GM21723 (cell line): ENCODE measurements around the gene PCDHGC4.
A peak's percentile ranks its signal among the peaks of the same experiment; 100 is the strongest.

Experiments
- ATAC-seq: cut with Tn5 transposase; IDR thresholded peaks from one replicate; pipeline ENCODE4 v1.9.1; 2021; ENCODE audit warnings: mild to moderate bottlenecking, moderate library complexity; ENCODE audit not compliant: unreplicated experiment

PCDHGC4 gene

GRCh38 chr5:141484641-141485311, at the start of gene PCDHGC4:
Gene PCDHGC4, plus strand, starts transcription at chr5:141485030. Its CDS starts 144 bp downstream, at chr5:141485174.
- ATAC-seq: peak; percentile 64

- ATAC-seq: no peak
Measured at GRCh38 chr5:141437221-141437620, 47.6 kb upstream of the PCDHGC4 start.

GRCh38 chr5:141439411-141440141, 45.3 kb upstream of the PCDHGC4 start:
- ATAC-seq: no peak

GRCh38 chr5:141440341-141440740, 44.5 kb upstream of the PCDHGC4 start:
- no peak for ATAC-seq

DNA sequence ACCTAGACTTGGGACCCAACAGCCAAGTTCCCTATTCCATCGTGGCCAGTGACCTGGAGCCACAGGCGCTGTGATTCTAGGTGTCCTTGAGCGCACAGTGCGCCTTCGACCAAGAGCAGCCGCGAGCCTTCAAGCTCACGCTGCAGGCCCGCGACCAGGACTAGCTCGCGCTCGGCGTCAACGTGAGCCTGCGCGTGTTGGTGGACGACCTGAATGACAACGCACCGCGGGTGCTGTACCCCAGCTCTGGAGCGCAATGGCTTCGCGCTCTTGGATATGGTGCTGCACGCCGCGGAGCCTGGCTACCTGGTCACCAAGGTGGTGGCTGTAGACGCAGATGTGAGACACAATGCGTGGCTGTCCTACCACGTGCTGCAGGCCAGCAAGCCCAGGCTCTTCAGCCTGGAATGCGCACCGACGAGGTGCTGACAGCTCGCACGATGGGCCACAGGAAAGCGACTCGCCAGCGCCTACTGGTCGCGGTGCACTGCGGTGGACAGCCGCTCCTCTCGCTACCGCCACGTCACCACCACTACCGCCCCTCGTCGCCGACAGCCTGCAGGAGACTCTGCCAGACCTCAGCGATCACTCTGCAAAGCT, 43.2 kb upstream of the PCDHGC4 start:
- no peak for ATAC-seq

DNA sequence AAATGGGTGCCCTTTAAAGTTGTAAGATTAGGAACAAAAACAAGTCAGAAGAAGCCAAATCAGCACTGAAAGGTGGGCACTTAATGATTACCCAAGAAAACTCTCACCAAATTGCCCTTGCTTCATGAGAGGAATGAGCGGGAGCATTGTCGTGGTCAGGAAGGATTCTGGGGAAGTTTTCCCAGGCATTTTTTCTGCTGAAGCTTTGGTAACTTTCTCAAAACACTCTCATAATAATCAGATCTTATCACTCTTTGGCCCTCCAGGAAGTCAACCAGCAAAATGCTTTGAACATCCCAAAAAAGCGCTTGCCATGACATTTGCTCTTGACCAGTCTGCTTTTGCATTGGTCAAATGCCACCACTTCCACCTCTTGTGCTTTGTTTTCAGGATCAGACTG, 19.5 kb upstream of the PCDHGC4 start:
- ATAC-seq: no peak

GRCh38 chr5:141475625-141476131, 9.2 kb upstream of the PCDHGC4 start, which contains the start of gene PCDHGC3:
Gene PCDHGC3, plus strand, starts transcription at chr5:141475966. Its CDS starts 151 bp downstream, at chr5:141476117.
- peak; percentile 98 for ATAC-seq

GRCh38 chr5:141476132-141476911, 8.5 kb upstream of the PCDHGC4 start:
- ATAC-seq: peak; percentile 45

DNA sequence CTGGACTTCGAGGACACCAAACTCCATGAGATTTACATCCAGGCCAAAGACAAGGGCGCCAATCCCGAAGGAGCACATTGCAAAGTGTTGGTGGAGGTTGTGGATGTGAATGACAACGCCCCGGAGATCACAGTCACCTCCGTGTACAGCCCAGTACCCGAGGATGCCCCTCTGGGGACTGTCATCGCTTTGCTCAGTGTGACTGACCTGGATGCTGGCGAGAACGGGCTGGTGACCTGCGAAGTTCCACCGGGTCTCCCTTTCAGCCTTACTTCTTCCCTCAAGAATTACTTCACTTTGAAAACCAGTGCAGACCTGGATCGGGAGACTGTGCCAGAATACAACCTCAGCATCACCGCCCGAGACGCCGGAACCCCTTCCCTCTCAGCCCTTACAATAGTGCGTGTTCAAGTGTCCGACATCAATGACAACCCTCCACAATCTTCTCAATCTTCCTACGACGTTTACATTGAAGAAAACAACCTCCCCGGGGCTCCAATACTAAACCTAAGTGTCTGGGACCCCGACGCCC, 7.7 kb upstream of the PCDHGC4 start:
- ATAC-seq: no peak

- no peak for ATAC-seq
Measured at GRCh38 chr5:141477815-141478214, 7.0 kb upstream of the PCDHGC4 start.

- no peak for ATAC-seq
Measured at GRCh38 chr5:141478321-141478945, 6.4 kb upstream of the PCDHGC4 start.

DNA sequence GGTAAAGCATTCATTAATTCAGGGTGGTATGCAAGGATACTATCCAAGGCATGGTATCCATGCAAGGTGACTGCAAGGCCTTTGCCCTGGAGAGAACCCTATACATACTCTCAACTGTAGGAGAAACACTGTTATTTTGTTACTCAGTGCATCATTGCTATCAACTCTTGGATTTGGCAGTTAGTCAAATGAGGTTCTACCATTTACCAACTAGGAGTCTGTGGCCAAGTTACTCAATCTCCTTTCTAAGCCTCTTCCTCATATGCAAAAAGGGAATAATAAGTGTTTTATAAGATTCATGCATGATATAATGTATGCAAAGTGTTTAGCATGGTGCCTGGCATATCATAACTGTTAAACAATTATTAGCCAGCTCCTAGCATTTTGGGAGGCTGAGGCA, 5.1 kb upstream of the PCDHGC4 start:
- no peak for ATAC-seq

DNA sequence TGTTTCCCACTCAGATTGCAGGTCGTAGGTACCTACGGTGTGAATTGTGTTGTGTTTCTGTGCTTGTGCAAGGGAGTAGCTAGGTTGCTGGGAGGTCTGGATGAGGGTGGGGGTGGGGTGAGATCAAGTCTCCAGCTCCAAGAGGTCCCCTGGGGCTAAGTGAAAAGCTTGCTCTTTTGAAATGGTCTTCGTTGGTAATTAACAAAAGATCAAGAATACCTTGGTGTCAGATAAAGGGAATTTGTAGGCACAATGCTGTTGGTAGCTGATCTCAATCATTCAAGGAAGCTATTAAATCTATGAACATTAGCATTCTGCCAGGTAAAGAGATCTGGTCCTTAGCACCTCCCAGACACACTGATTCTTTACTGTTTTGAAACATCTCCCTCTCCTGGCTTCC, 928 bp upstream of the PCDHGC4 start:
- ATAC-seq: no peak

DNA sequence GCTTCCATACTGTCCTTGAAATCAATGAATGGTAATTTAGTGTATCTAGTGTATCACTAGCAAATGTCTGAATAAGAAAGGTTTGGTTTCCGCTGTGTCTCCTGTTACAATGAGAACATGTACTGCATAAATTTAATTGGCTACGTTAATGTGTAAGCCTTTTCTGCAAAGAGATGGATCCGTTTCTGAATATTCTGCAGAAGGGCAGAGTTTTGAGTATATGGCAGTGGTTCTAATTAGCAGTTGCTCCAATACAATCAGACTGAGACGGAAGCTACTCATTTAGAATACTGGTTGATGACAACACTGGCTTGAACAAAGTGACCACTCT, 555 bp upstream of the PCDHGC4 start:
- ATAC-seq: no peak

GRCh38 chr5:141485321-141486055, 658 bp downstream of the PCDHGC4 start:
- peak; percentile 11 for ATAC-seq

GRCh38 chr5:141486091-141486490, 1.3 kb downstream of the PCDHGC4 start:
- ATAC-seq: no peak

GRCh38 chr5:141487131-141487530, 2.3 kb downstream of the PCDHGC4 start:
- ATAC-seq: no peak

- ATAC-seq: no peak
Measured at GRCh38 chr5:141488591-141489561, 4.0 kb downstream of the PCDHGC4 start, which contains the start of gene PCDHGC5. Gene PCDHGC5, plus strand, starts transcription at chr5:141489081. Its CDS starts 160 bp downstream, at chr5:141489241.
